A673 (cell line): Measurements from ENCODE around the gene CELF4. TPM values are rescaled to one million over a fixed set of nuclear protein-coding genes. Genes with fewer than 3 reads are reported as not detected.

Experiments used
- BruUV-seq: library from RNA; stranded (reverse); fragments of 400-500 nt; replicated peaks from 2 replicates; lab custom pipeline; 2021; lab: Mats Ljungman, UMichigan
- CTCF ChIA-PET: fragments of 300-600 bp; sonication (Branson Sonifier 250); formaldehyde crosslinking; loops from one replicate; lab custom pipeline; 2022; ENCODE audit warnings: antibody characterized with exemption; lab: Charles Lee
- POLR2A ChIA-PET: fragments of 300-600 bp; sonication (Branson Sonifier 250); formaldehyde crosslinking; loops from one replicate; lab custom pipeline; 2022; ENCODE audit warnings: antibody characterized with exemption; ENCODE audit not compliant: low non-redundant PET; lab: Charles Lee
- DNase-seq: peaks from one replicate; pipeline ENCODE4 v3.0.0-alpha.2; 2015; ENCODE audit warnings: low spot score
- H3K27ac ChIP-seq: fragments of 200-600 bp; sonication (generic); 2 replicates; pipeline ENCODE4 v1.5.1; 2016; ENCODE audit warnings: mixed run types, low read depth, mild to moderate bottlenecking, mixed read lengths, antibody characterized with exemption, low read length; ENCODE audit not compliant: poor library complexity, severe bottlenecking
- H3K27me3 ChIP-seq: fragments of 200-600 bp; sonication (generic); replicated peaks from 2 replicates; pipeline ENCODE4 v1.6.1; 2017; ENCODE audit warnings: mixed run types, low read depth, mild to moderate bottlenecking, mixed read lengths, antibody characterized with exemption, low read length; ENCODE audit not compliant: insufficient read depth, poor library complexity
- H3K36me3 ChIP-seq: fragments of 200-600 bp; sonication (generic); 2 replicates; pipeline ENCODE4 v1.6.1; 2016; ENCODE audit warnings: mixed run types, mild to moderate bottlenecking, mixed read lengths, antibody characterized with exemption, low read length; ENCODE audit not compliant: insufficient read depth, poor library complexity, severe bottlenecking
- H3K4me1 ChIP-seq: fragments of 200-600 bp; sonication (generic); 2 replicates; pipeline ENCODE4 v1.6.1; 2017; ENCODE audit warnings: mixed run types, mild to moderate bottlenecking, mixed read lengths, antibody characterized with exemption, low read length; ENCODE audit not compliant: insufficient read depth, poor library complexity, severe bottlenecking
- H3K4me3 ChIP-seq: fragments of 200-600 bp; sonication (generic); 2 replicates; pipeline ENCODE4 v1.5.1; 2016; ENCODE audit warnings: low read depth, mixed run types, mild to moderate bottlenecking, mixed read lengths, low read length; ENCODE audit not compliant: poor library complexity, severe bottlenecking
- H3K9me3 ChIP-seq: fragments of 200-600 bp; sonication (generic); 2 replicates; pipeline ENCODE4 v1.6.1; 2016; ENCODE audit warnings: mixed run types, low read depth, mild to moderate bottlenecking, mixed read lengths, antibody characterized with exemption, low read length; ENCODE audit not compliant: poor library complexity, severe bottlenecking
- CTCF ChIP-seq: fragments of 300-800, 200-600 bp; sonication (generic); conservative IDR thresholded peaks from 2 replicates; pipeline ENCODE4 v1.5.1; 2017; ENCODE audit warnings: low read depth, mild to moderate bottlenecking, antibody characterized with exemption, low read length, moderate library complexity, mixed read lengths
- EZH2 ChIP-seq: fragments of 200-600 bp; sonication (generic); IDR thresholded peaks from 2 replicates; pipeline ENCODE4 v1.6.1; 2017; ENCODE audit warnings: borderline replicate concordance, low read depth, mild to moderate bottlenecking, mixed read lengths, antibody characterized with exemption, low read length; ENCODE audit not compliant: poor library complexity, severe bottlenecking
- intact Hi-C: fragments of 100-400 bp; cut with micrococcal nuclease; formaldehyde crosslinking; loops from one replicate; pipeline ENCODE4 v1.10.0; 2022; ENCODE audit not compliant: unreplicated experiment
- total RNA-seq: library from RNA; stranded (reverse); gene quantifications from 2 replicates; pipeline ENCODE4 v1.2.3, GENCODE V29; 2021

CELF4 gene
- total RNA-seq, 1 experiment from 2014 or later: not detected

GRCh38 chr18:37277804-37278203 is 287.8 kb downstream of the CELF4 start:
- DNase-seq: no peak
- H3K9me3 ChIP-seq: no peaks in the 10 kb centered on the region
- no peaks in the 10 kb centered on the region for H3K36me3 ChIP-seq
- intact Hi-C loops: no loop called here
- no peaks in the 10 kb centered on the region for H3K4me1 ChIP-seq
- no peak for TF ChIP-seq EZH2
- peaks cover 78% of the 10 kb centered on the region for H3K27me3 ChIP-seq
- H3K27ac ChIP-seq: no peak overlapping the region
- POLR2A ChIA-PET: no interaction called here
- CTCF ChIA-PET: no interaction called here
- BruUV-seq: no TSS peak
- H3K4me3 ChIP-seq: no peak overlapping the region

GRCh38 chr18:37276111-37276890 is 289.3 kb downstream of the CELF4 start:
- Histone ChIP-seq H3K9me3 (no peaks in the 10 kb centered on the region), H3K27me3 (peaks cover 76% of the 10 kb centered on the region), H3K4me1 (no peaks in the 10 kb centered on the region), H3K27ac (no peak overlapping the region), H3K4me3 (no peak overlapping the region), H3K36me3 (no peaks in the 10 kb centered on the region)
- intact Hi-C loops: no loop called here
- no peak for DNase-seq
- CTCF ChIA-PET: no interaction called here
- no TSS peak for BruUV-seq
- TF ChIP-seq EZH2 (no peak), CTCF (no peak)
- POLR2A ChIA-PET: no interaction called here

- Histone ChIP-seq H3K27me3 (peaks cover 66% of the 10 kb centered on the region), H3K4me3 (no peak overlapping the region), H3K27ac (no peak overlapping the region), H3K36me3 (no peaks in the 10 kb centered on the region), H3K9me3 (no peaks in the 10 kb centered on the region), H3K4me1 (no peaks in the 10 kb centered on the region)
- TF ChIP-seq CTCF (no peak), EZH2 (no peak)
- POLR2A ChIA-PET: no interaction called here
- intact Hi-C loops: no loop called here
- CTCF ChIA-PET: no interaction called here
- BruUV-seq: no TSS peak
- DNase-seq: no peak
These were observed 290.3 kb downstream of the CELF4 start for GRCh38 chr18:37275237-37275741.
